Measurements from ENCODE around the gene RPUSD2.

Gene RPUSD2, protein sequence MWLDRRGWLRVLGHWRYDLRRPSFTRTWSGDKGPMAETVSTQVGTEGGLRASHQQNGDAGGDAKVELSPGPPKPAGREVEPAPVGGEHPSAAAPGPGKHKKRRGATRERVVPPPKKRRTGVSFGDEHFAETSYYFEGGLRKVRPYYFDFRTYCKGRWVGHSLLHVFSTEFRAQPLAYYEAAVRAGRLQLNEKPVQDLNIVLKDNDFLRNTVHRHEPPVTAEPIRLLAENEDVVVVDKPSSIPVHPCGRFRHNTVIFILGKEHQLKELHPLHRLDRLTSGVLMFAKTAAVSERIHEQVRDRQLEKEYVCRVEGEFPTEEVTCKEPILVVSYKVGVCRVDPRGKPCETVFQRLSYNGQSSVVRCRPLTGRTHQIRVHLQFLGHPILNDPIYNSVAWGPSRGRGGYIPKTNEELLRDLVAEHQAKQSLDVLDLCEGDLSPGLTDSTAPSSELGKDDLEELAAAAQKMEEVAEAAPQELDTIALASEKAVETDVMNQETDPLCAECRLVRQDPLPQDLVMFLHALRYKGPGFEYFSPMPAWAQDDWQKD

DNA sequence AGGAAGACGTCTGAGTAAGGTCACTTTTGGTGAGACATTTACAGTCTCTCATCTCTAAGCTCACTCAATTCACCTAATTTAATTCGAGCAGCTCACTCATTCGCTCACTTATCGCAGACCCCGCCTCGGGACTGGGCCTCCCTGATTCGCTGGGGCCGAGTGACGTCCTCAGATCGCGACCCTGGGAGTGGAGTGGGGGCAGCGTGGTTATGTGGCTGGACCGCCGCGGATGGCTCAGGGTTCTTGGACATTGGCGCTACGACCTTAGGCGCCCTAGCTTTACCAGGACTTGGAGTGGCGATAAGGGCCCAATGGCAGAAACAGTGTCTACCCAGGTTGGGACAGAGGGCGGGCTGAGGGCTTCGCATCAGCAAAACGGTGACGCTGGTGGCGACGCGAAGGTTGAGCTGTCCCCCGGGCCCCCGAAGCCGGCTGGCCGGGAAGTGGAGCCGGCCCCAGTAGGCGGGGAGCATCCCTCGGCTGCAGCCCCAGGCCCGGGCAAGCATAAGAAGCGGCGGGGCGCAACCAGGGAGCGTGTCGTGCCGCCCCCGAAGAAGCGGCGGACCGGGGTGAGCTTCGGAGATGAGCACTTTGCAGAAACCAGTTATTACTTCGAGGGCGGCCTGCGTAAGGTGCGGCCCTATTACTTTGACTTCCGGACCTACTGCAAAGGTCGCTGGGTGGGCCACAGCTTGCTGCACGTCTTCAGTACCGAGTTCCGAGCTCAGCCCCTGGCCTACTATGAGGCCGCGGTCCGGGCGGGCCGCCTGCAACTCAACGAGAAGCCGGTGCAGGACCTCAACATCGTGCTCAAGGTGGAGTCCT, at the start of gene RPUSD2:
Gene RPUSD2 (plus strand): TSS at position 171 of the 825 bp plus-strand sequence. CDS start 39 bp downstream, at position 210.
- DNase-seq: peak; percentile 88 to 92

- no peak for DNase-seq
These were observed 45.5 kb upstream of the RPUSD2 start for GRCh38 chr15:40523611-40524010.

DNA sequence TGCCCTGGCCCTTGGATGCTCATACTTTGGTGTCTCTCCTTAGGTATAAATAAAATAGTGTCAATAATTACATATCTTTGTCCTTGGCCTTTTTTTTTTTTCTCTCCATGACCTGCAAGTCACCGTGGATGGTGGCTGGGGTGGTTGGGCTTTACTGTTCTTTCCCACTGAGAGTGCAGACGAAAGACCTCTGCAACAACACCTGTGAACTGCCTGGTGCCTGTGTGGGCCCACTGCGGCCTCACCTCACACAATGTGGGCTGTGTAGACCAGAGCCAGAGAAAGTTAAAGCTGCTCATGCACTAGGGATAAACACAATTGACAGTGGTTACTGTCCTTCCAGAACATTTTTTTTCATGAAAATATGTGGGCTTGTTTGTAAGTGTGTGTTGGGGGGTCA, 43.2 kb upstream of the RPUSD2 start:
- no peak for DNase-seq

DNA sequence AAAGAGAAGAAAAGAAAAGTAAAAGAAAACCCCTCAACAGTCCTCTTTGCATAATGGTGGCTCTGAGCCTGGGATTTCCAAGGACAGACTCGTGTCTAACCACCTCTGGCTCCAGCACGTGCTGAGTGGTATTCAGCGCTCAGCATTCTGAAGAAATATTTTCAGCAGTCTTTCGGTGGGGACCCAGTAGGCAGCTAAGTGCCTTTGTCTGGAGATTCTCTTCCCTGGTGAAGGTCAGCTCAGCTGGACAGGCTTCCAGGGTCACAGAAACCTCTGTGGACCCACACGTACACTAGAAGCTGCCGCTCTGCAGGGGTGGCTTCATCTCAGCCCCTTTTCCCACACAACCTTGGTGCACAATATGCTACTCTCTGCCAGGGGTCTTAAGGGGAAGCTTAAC, 40.3 kb upstream of the RPUSD2 start:
- DNase-seq: no peak

GRCh38 chr15:40533763-40534364, 35.2 kb upstream of the RPUSD2 start:
- DNase-seq: no peak

DNA sequence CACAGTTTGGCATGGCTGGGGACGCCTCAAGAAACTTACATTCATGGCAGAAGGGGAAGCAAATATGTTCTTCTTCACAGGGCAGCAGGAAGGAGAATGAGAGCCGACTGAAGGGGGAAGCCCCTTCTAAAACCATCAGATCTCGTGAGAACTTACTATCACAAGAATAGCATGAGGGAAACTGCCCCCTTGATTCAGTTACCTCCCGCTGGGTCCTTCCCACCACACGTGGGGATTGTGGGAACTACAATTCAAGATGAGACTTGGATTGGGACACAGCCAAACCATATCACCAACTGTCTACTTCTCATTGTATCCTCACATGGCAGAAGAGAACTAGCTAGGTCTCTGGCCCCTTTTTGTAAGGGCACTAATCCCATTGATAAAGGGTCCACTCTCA, 34.7 kb upstream of the RPUSD2 start:
- DNase-seq: no peak

GRCh38 chr15:40536501-40536900, 32.6 kb upstream of the RPUSD2 start:
- DNase-seq: no peak

DNA sequence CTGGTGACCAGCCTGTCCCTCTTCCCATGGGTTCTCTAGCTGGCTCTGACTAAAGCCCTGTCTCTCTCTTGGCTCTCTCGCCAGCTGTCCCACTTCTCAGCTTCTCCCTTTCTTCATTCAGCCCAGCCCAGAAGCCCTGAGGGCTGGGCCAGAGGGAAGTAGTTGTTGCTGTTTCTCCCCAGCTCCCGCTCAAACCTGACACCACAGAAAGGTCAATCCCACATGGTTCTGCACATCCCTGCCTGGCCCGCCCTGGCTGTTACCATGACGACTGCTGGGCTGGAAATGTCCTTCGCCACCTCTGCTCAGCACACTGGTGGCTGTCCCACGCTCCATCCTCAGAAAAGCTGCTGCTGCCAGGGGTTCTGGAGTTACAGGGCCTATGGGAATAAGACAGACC, 30.1 kb upstream of the RPUSD2 start:
- no peak for DNase-seq

- no peak for DNase-seq
These were observed 26.0 kb upstream of the RPUSD2 start for GRCh38 chr15:40543082-40543481.

GRCh38 chr15:40543631-40544294, 25.3 kb upstream of the RPUSD2 start:
- DNase-seq: no peak

DNA sequence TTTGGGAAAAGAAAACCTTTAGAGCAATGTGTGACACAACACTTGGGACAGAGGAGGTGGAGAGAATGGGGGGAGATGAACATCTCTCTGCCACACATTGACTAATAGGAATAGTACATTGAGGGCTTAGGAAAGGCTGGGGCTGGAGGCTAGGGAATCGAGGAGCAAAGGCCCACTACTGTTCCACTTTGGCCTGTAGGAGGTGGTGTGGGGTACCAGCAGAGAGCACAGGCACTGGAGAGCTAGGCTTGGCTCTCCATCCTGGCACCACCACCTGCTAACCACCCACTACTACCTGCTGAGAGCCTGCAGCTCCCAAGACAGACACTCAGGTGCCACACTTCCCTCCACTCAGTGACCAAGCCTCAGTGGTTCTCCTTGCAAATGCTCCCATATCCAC, 23.6 kb upstream of the RPUSD2 start:
- no peak for DNase-seq

- no peak for DNase-seq
These were observed 20.5 kb upstream of the RPUSD2 start for GRCh38 chr15:40548610-40549009.

GRCh38 chr15:40549894-40550293, 19.2 kb upstream of the RPUSD2 start:
- no peak for DNase-seq

GRCh38 chr15:40550341-40551037, 18.6 kb upstream of the RPUSD2 start:
- DNase-seq: peak; percentile 13 to 42

GRCh38 chr15:40554161-40554525, 15.0 kb upstream of the RPUSD2 start:
- no peak for DNase-seq

- DNase-seq: no peak
These were observed 13.2 kb upstream of the RPUSD2 start for GRCh38 chr15:40555876-40556275.

DNA sequence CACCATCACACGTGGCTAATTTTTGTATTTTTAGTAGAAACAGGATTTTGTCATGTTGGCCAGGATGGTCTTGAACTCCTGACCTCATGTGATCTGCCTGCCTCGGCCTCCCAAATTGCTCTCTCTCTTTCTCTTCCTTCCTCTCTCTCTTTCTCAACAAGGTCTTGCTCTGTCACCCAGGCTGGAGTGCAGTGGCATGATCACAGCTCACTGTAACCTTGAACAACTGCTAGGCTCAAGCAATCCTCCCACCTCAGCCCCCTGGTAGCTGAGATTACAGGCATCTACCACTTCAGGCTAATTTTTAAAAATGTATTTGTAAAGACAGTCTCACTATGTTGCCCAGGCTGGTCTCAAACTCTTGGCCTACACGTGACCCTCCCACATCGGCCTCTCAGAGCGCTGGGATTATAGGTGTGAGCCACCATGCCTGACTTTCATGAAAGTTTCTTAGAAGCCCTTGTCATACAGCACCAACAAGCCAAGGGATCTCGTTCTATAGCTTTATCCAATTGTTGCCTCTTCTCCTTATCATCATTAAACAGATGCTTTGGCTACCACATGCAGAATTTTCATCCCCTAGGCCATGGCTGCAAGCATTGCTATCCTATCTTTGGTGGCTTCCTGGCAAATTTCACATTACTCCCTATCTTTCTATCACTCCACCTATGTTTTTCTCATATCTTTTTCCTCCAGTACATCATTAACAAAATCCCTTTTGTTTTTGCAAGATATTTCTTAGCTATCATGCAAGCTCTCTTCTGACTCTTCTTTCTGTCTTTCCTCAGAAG, 10.0 kb upstream of the RPUSD2 start:
- DNase-seq: no peak

GRCh38 chr15:40562691-40563090, 6.4 kb upstream of the RPUSD2 start:
- DNase-seq: no peak

GRCh38 chr15:40563426-40563825, 5.7 kb upstream of the RPUSD2 start:
- no peak for DNase-seq

DNA sequence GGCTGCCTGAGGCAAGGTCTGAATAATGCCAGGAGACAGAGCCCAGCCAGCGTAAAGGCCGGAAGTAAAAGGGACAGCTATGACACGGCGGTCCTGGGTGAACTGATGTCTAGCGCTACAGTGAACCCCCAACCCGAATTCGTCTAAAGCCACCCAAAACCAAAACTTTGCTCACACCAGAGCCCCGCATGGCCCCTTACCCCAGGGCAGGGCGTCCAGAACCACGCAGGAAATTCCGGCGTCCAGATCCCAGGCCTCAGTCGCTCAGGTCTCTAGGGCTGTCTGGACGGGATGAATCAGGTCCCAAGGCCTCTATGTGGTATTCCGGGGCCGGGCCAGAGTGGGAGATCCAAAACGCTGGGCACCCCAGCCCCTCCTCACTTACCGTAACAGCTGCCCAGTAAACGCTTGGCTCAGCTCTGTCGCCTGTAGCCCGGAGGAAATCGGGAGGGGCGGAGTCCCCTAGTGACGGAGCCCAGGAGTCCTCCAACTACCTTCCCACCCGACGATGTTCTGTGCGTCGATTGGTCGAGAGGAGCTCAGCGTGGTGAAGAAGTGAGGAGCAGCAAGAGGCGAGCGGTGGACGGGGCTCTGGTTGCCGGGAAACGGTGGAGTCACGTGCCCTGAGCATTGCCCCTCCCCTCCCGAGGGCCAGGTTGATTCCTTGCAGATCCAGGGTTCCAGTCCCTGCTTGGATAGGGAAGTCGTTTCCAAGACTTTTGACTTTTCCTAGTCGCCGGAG, 4.3 kb upstream of the RPUSD2 start, which contains the start of gene CCDC32:
Gene CCDC32 (minus strand): TSS at position 452 of the 742 bp plus-strand sequence. CDS start 2,027 bp downstream, outside the sequence.
- DNase-seq: peak; percentile 94 to 96

Measured in CD4-positive, alpha-beta T cell treated with Interleukin-4 for 1 hour (primary cell).